Lower lobe of right lung (tissue), 2 donors: ENCODE results near the gene LHX3. TPM values are rescaled to one million over a fixed set of nuclear protein-coding genes. Genes with fewer than 3 reads are reported as not detected.

ENCODE experiments used
- ATAC-seq, 2 donors: fragments of 200-7000 bp; cut with Tn5 transposase; one replicate each; pipeline ENCODE4 v1.9.1; 2020 to 2022; ENCODE audit warnings: mild to moderate bottlenecking in 2 of 2, moderate library complexity in 2 of 2
- DNase-seq: peaks from one replicate; pipeline ENCODE4 v3.0.0-alpha.2; 2020
- H3K27ac ChIP-seq: fragments of 200-600 bp; one replicate; pipeline ENCODE4 v1.8.0; 2022
- H3K27me3 ChIP-seq: fragments of 200-600 bp; one replicate; pipeline ENCODE4 v1.8.0; 2022; ENCODE audit warnings: low read depth
- H3K36me3 ChIP-seq: fragments of 200-600 bp; one replicate; pipeline ENCODE4 v1.8.0; 2022; ENCODE audit warnings: mild to moderate bottlenecking
- H3K4me1 ChIP-seq: fragments of 200-600 bp; one replicate; pipeline ENCODE4 v1.8.0; 2022
- H3K4me3 ChIP-seq: fragments of 200-600 bp; one replicate; pipeline ENCODE4 v1.8.0; 2022; ENCODE audit warnings: mild to moderate bottlenecking
- H3K9me3 ChIP-seq: fragments of 200-600 bp; one replicate; pipeline ENCODE4 v1.8.0; 2022
- intact Hi-C: fragments of 100-400 bp; cut with DNase I; formaldehyde crosslinking; loops from one replicate; pipeline ENCODE4 v1.11.0; 2022
- total RNA-seq: library from RNA; stranded (reverse); fragmentation: NEBNext Ultra II Directional; extraction: Animal tissue kit (Norgen Biotek cat#: 25700); gene quantifications from one replicate; pipeline ENCODE4 v1.2.1, GENCODE V29; 2021
- TF ChIP-seq, protein P1 (sequence below): fragments of 200-600 bp; IDR thresholded peaks from one replicate; pipeline ENCODE4 v1.8.0; 2022; ENCODE audit warnings: antibody characterized with exemption, mild to moderate bottlenecking
- donor health status: DM: no; HTN: yes; CAD: no; lungs with severe emphysema.

LHX3 gene
- total RNA-seq, 1 donor from 2014 or later, result not detected

DNA sequence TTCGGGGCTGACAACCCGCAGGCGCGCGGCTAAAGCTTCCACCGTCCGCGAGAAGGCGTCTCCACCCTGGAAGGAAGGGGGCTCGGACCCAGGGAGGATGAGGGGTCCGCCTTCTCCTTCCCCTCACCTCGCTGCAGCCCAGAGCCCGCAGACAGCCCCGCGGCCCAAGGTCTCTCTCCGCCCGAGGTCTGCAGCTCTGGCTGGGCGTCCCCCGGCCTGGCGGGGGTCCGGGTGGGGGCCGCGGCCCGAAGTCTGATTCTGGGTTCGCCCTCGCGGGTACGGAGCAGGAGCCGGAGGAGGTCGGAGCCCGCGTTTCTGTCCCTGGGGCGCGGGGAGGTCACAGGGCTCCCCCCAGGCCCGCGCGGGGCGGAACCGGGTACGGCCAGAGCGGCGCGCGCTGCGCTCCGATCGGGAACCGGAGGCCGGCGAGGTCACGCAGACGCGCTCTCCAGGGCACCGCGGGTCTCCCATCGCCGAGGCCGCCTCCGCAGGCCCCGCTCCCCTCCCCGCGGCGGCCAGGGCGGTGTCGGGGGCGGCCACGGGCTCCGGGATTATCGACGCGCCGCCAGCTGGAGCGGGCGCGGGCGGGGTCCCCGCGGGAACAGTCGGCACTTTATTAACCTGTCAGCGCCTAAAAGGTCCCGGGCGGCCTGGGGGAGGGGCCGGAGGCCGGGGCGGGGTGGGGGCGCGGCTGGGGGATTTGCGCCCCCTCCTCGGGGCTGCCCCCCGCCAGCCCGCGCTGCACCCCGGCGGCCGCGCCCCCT, 11.6 kb downstream of the LHX3 start:
- H3K27ac ChIP-seq, result no peak overlapping the region
- no peak overlapping the region for H3K4me3 ChIP-seq
- ATAC-seq (no peak), DNase-seq (no peak)
- peaks cover 97% of the 10 kb centered on the region for H3K27me3 ChIP-seq
- H3K36me3 ChIP-seq, result no peaks in the 10 kb centered on the region
- TF ChIP-seq, protein P1, sequence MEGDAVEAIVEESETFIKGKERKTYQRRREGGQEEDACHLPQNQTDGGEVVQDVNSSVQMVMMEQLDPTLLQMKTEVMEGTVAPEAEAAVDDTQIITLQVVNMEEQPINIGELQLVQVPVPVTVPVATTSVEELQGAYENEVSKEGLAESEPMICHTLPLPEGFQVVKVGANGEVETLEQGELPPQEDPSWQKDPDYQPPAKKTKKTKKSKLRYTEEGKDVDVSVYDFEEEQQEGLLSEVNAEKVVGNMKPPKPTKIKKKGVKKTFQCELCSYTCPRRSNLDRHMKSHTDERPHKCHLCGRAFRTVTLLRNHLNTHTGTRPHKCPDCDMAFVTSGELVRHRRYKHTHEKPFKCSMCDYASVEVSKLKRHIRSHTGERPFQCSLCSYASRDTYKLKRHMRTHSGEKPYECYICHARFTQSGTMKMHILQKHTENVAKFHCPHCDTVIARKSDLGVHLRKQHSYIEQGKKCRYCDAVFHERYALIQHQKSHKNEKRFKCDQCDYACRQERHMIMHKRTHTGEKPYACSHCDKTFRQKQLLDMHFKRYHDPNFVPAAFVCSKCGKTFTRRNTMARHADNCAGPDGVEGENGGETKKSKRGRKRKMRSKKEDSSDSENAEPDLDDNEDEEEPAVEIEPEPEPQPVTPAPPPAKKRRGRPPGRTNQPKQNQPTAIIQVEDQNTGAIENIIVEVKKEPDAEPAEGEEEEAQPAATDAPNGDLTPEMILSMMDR, result no peak
- no peaks in the 10 kb centered on the region for H3K9me3 ChIP-seq
- intact Hi-C loops, result no loop called here
- no peaks in the 10 kb centered on the region for H3K4me1 ChIP-seq

DNA sequence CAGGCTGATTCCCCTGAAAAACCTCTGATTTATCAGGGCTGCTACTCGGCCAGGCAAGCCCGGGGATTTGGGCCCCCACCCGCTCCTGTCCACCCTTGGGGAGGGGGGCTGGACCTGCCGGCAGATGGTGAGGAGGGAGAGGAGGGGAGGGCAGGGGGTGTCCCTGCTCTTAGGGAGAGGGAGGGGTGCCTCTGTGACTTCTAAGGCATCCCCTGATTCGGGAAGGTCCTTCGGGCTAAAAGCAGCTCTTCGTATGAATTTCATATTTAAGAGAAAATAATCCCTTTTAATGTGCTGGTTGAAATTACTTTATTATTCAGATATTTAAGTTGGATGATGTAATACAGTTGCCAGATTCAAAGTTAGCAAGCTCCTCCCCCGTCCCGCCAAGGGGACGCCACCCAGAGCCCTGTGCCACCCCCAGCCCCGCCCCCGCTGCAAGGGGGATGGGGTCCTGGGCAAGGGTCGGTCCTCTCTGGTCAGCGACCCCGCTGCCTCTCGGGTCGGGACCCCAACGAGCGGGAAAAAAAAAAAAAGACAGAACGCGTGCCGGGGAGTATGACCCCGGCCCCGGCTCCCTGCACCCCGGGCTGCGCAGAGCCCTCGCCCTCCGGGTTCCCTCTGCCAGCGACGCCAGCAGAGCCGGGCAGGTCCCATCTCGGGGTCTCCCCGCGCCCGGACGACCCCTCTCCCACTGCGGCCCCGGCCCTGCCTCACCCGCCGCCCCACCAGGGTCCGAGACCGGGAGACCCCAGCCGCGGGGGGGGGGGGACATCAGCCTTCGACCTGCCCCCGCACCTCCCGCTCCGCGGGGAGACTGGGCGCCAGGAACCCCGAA, 12.4 kb downstream of the LHX3 start:
- ATAC-seq (no peak), DNase-seq (no peak)
- TF ChIP-seq, protein P1, result no peak
- no peak overlapping the region for H3K4me3 ChIP-seq
- H3K4me1 ChIP-seq, result no peaks in the 10 kb centered on the region
- no peaks in the 10 kb centered on the region for H3K9me3 ChIP-seq
- no peak overlapping the region for H3K27ac ChIP-seq
- no peaks in the 10 kb centered on the region for H3K36me3 ChIP-seq
- H3K27me3 ChIP-seq, result peaks cover 95% of the 10 kb centered on the region
- intact Hi-C loops, result no loop called here

DNA sequence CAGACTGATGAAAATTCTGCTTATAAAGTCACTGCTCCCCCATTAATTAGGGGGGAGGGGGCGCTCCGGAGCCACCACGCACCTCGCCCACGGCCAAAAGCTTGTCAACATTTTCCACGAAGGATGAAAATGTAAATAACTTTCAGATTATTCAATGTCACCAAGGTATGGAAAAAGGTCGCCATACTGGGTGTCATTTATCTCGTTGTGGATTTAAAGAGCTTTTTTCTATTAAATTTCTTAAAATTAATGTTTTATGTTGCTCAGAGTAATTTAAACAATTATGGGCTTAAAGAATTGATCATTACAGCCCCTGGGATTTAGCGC, 13.0 kb downstream of the LHX3 start:
- Histone ChIP-seq H3K9me3 (no peaks in the 10 kb centered on the region), H3K36me3 (no peaks in the 10 kb centered on the region), H3K4me3 (no peak overlapping the region), H3K4me1 (no peaks in the 10 kb centered on the region), H3K27ac (no peak overlapping the region), H3K27me3 (peaks cover 95% of the 10 kb centered on the region)
- DNase-seq (no peak), ATAC-seq (no peak)
- TF ChIP-seq, protein P1, result no peak
- intact Hi-C loops, result no loop called here

DNA sequence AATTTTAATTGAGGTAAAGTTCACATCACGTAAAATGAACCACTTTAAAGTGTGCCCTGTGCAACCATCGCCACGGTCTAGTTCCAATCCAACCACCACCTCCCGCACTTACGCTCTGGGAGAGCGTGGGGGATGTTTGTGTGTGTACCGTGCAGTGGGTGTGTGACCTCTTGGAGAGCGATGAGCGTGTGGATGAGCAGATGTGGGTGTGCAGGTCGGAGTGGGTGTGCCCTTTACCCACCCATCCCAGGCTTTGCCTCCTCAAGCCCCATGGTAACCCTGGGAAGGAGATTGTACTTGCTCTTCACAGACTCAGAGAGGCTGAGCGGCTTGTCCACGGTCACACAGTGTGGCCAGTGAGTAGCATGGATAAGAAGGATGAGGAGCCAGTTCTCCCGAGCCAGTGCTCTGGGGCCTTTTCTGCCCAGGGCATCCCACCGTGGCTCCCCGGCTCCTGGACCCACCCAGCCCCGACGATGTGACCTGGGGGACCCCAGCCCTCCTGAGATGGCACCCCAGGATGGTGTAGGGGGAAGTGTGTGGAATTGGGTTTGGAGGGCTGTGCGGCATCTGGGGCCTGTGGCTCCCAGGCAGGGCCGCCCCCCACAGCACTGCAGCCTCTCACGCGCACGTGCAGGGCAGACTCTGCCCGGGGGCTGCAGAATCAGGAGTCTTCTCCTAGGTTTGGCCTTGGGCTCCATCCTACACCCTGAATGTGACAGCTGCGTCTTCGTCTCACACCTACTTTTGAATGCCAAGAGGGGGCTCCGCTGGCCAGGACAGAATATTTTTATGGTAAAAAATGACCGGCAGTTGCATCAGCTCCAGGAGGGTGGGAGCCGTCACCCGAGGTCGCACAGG, 13.6 kb downstream of the LHX3 start:
- no peaks in the 10 kb centered on the region for H3K9me3 ChIP-seq
- DNase-seq, result no peak
- intact Hi-C loops, result no loop called here
- no peak overlapping the region for H3K27ac ChIP-seq
- peaks cover 95% of the 10 kb centered on the region for H3K27me3 ChIP-seq
- H3K4me1 ChIP-seq, result no peaks in the 10 kb centered on the region
- H3K4me3 ChIP-seq, result no peak overlapping the region
- H3K36me3 ChIP-seq, result no peaks in the 10 kb centered on the region
- no peak for ATAC-seq
- TF ChIP-seq, protein P1, result no peak

DNA sequence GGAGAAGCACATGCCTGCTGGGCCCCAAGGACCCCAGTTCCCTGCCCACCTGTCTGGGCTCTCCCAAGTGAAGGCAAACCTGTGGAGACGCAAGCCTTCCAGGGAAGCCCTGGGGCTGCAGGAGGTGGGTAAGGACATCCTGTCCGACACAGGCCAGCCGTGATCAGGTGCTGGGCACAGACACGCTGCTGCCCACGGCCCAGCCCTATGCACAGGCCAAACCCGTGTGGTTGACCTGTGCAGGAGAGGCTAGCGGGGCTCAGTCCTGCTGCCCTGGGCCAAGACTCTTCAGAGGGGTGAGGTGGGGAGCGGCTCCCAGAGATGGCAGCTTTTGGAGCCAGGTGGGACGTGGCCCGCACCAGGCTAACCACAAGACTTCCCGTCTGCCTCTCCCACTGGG, 14.3 kb downstream of the LHX3 start:
- Histone ChIP-seq H3K4me1 (no peaks in the 10 kb centered on the region), H3K27me3 (peaks cover 92% of the 10 kb centered on the region), H3K4me3 (no peak overlapping the region), H3K36me3 (no peaks in the 10 kb centered on the region), H3K9me3 (no peaks in the 10 kb centered on the region), H3K27ac (no peak overlapping the region)
- DNase-seq, result no peak
- intact Hi-C loops, result no loop called here
- TF ChIP-seq, protein P1, result no peak
- ATAC-seq, result no peak
